B cell (primary cell): ENCODE data around the gene BHLHE41.

ENCODE experiments used
- EZH2 ChIP-seq: IDR thresholded peaks from 2 replicates; pipeline ENCODE4 v1.6.1; 2012; ENCODE audit warnings: borderline replicate concordance, low read depth, mild to moderate bottlenecking, moderate library complexity, low read length; ENCODE audit not compliant: insufficient read depth, poor library complexity, severe bottlenecking
- TF ChIP-seq, protein P1 (sequence below): fragments of 200-600 bp; IDR thresholded peaks from one replicate; pipeline ENCODE4 v1.8.0; 2022; ENCODE audit warnings: antibody characterized with exemption, mild to moderate bottlenecking

- TF ChIP-seq, protein P1, sequence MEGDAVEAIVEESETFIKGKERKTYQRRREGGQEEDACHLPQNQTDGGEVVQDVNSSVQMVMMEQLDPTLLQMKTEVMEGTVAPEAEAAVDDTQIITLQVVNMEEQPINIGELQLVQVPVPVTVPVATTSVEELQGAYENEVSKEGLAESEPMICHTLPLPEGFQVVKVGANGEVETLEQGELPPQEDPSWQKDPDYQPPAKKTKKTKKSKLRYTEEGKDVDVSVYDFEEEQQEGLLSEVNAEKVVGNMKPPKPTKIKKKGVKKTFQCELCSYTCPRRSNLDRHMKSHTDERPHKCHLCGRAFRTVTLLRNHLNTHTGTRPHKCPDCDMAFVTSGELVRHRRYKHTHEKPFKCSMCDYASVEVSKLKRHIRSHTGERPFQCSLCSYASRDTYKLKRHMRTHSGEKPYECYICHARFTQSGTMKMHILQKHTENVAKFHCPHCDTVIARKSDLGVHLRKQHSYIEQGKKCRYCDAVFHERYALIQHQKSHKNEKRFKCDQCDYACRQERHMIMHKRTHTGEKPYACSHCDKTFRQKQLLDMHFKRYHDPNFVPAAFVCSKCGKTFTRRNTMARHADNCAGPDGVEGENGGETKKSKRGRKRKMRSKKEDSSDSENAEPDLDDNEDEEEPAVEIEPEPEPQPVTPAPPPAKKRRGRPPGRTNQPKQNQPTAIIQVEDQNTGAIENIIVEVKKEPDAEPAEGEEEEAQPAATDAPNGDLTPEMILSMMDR: no peak
- no peak for TF ChIP-seq EZH2
Observed at GRCh38 chr12:26096036-26096435, 28.8 kb downstream of the BHLHE41 start.
